Neural cell (in vitro differentiated cells): ENCODE results near the gene LRTM1. TPM values are rescaled to one million over a fixed set of nuclear protein-coding genes. Genes with fewer than 3 reads are reported as not detected.

Experiments used
- H2AFZ ChIP-seq: fragments of 200-600, 300-800 bp; sonication (generic), shearing (Covaris generic); 2 replicates; pipeline ENCODE4 v1.6.0; 2014; ENCODE audit warnings: low read depth, mild to moderate bottlenecking, antibody characterized with exemption, low read length, moderate library complexity
- H3F3A ChIP-seq: fragments of 200-600 bp; shearing (Covaris generic); 2 replicates; pipeline ENCODE4 v1.6.1; 2016; ENCODE audit warnings: mild to moderate bottlenecking, moderate library complexity, mixed read lengths, antibody characterized with exemption, low read length; ENCODE audit not compliant: insufficient read depth, poor library complexity, severe bottlenecking
- H3K27ac ChIP-seq: fragments of 200-600, 300-800 bp; sonication (generic), shearing (Covaris generic); 2 replicates; pipeline ENCODE4 v1.5.1; 2014; ENCODE audit warnings: mild to moderate bottlenecking, low read length, moderate library complexity
- H3K27me3 ChIP-seq: fragments of 300-800, 200-600 bp; sonication (generic), shearing (Covaris generic); 2 replicates; pipeline ENCODE4 v1.6.0; 2014; ENCODE audit warnings: mild to moderate bottlenecking, low read depth, low read length, moderate library complexity; ENCODE audit not compliant: insufficient read depth
- H3K36me3 ChIP-seq: fragments of 300-800, 200-600 bp; sonication (generic), shearing (Covaris generic); 2 replicates; pipeline ENCODE4 v1.5.1; 2014; ENCODE audit warnings: mild to moderate bottlenecking, antibody characterized with exemption, low read length, moderate library complexity; ENCODE audit not compliant: insufficient read depth
- H3K4me2 ChIP-seq: fragments of 300-800, 200-600 bp; sonication (generic), shearing (Covaris generic); 2 replicates; pipeline ENCODE4 v1.6.0; 2014; ENCODE audit warnings: mild to moderate bottlenecking, low read length
- H3K4me3 ChIP-seq: fragments of 300-800, 200-600 bp; sonication (generic), shearing (Covaris generic); 2 replicates; pipeline ENCODE4 v1.5.1; 2014; ENCODE audit warnings: mild to moderate bottlenecking, low read length, moderate library complexity
- H3K79me2 ChIP-seq: fragments of 200-600 bp; shearing (Covaris generic); replicated peaks from 2 replicates; pipeline ENCODE4 v1.6.0; 2014; ENCODE audit warnings: mild to moderate bottlenecking, low read length, moderate library complexity; ENCODE audit not compliant: insufficient read depth
- H3K9ac ChIP-seq: fragments of 300-800, 200-600 bp; sonication (generic), shearing (Covaris generic); 2 replicates; pipeline ENCODE4 v1.6.1; 2016; ENCODE audit warnings: mild to moderate bottlenecking, low read length, mixed read lengths
- H3K9me2 ChIP-seq: fragments of 200-600 bp; shearing (Covaris generic); 2 replicates; pipeline ENCODE4 v1.6.1; 2016; ENCODE audit warnings: mild to moderate bottlenecking, low read length, mixed read lengths; ENCODE audit not compliant: insufficient read depth
- H3K9me3 ChIP-seq: fragments of 200-600, 300-800 bp; sonication (generic), shearing (Covaris generic); 2 replicates; pipeline ENCODE4 v1.6.1; 2016; ENCODE audit warnings: mild to moderate bottlenecking, mixed run types, low read length, moderate library complexity, mixed read lengths
- H4K20me1 ChIP-seq: fragments of 200-600 bp; shearing (Covaris generic); 2 replicates; pipeline ENCODE4 v1.6.1; 2016; ENCODE audit warnings: mild to moderate bottlenecking, mixed run types; ENCODE audit not compliant: insufficient read depth
- CTCF ChIP-seq: fragments of 450-650 bp; IDR thresholded peaks from 2 replicates; pipeline ENCODE4 v1.5.1; 2014; ENCODE audit warnings: antibody characterized with exemption, mild to moderate bottlenecking, moderate library complexity; ENCODE audit not compliant: poor library complexity, severe bottlenecking
- EP300 ChIP-seq: fragments of 450-650 bp; conservative IDR thresholded peaks from 2 replicates; pipeline ENCODE4 v1.6.1; 2014; ENCODE audit warnings: antibody characterized with exemption, mild to moderate bottlenecking, moderate library complexity; ENCODE audit not compliant: poor library complexity, severe bottlenecking
- EZH2 ChIP-seq: fragments of 200-600, 300-800 bp; shearing (Covaris generic), sonication (generic); IDR thresholded peaks from 2 replicates; pipeline ENCODE4 v1.6.1; 2014; ENCODE audit warnings: antibody characterized with exemption, low read length, borderline replicate concordance, mild to moderate bottlenecking; ENCODE audit not compliant: insufficient read depth, poor library complexity, severe bottlenecking
- MXI1 ChIP-seq: fragments of 450-650 bp; conservative IDR thresholded peaks from 2 replicates; pipeline ENCODE4 v1.6.1; 2014; ENCODE audit warnings: antibody characterized with exemption, mild to moderate bottlenecking; ENCODE audit not compliant: poor library complexity, severe bottlenecking
- POLR2AphosphoS5 ChIP-seq: IDR thresholded peaks from 2 replicates; pipeline ENCODE4 v1.6.1; 2012
- RAD21 ChIP-seq: fragments of 450-650 bp; conservative IDR thresholded peaks from 2 replicates; pipeline ENCODE4 v1.6.1; 2014; ENCODE audit warnings: antibody characterized with exemption, mild to moderate bottlenecking, moderate library complexity
- SMC3 ChIP-seq: fragments of 450-650 bp; conservative IDR thresholded peaks from 2 replicates; pipeline ENCODE4 v1.6.1; 2014; ENCODE audit warnings: antibody characterized with exemption, mild to moderate bottlenecking, moderate library complexity; ENCODE audit not compliant: poor library complexity
- TAF1 ChIP-seq: IDR thresholded peaks from 2 replicates; pipeline ENCODE4 v1.6.1; 2012; ENCODE audit warnings: low read depth
- polyA plus RNA-seq: library from polyadenylated mRNA; depleted of rRNA; stranded (reverse); fragments of >200 nt; gene quantifications from 2 replicates; pipeline ENCODE4 v1.2.3, GENCODE V29; 2014
- TF ChIP-seq, protein P1 (sequence below): IDR thresholded peaks from 2 replicates; pipeline ENCODE4 v1.6.1; 2012; ENCODE audit warnings: borderline replicate concordance

LRTM1 gene
- polyA plus RNA-seq, 1 donor from 2014 or later = not detected

- no peak overlapping the region for H3K27ac ChIP-seq
- no peaks in the 10 kb centered on the region for H3K9me3 ChIP-seq
- H3K9ac ChIP-seq = no peak overlapping the region
- no peaks in the 10 kb centered on the region for H3K79me2 ChIP-seq
- H3F3A ChIP-seq = no peaks in the 10 kb centered on the region
- no peaks in the 10 kb centered on the region for H3K9me2 ChIP-seq
- H3K36me3 ChIP-seq = no peaks in the 10 kb centered on the region
- TF ChIP-seq CTCF = no peak
- no peak overlapping the region for H3K4me2 ChIP-seq
- H3K4me3 ChIP-seq = no peak overlapping the region
- no peak overlapping the region for H2AFZ ChIP-seq
- H3K27me3 ChIP-seq = no peaks in the 10 kb centered on the region
- no peaks in the 10 kb centered on the region for H4K20me1 ChIP-seq
Observed at GRCh38 chr3:54970895-54971294, 43.0 kb upstream of the LRTM1 start.

GRCh38 chr3:54969652-54970051, 41.8 kb upstream of the LRTM1 start:
- Histone ChIP-seq H3K9ac (no peak overlapping the region), H3F3A (no peaks in the 10 kb centered on the region), H3K4me2 (no peak overlapping the region), H3K4me3 (no peak overlapping the region), H3K27ac (no peak overlapping the region), H4K20me1 (no peaks in the 10 kb centered on the region), H3K27me3 (no peaks in the 10 kb centered on the region), H3K9me2 (no peaks in the 10 kb centered on the region), H3K79me2 (no peaks in the 10 kb centered on the region), H2AFZ (no peak overlapping the region), H3K36me3 (no peaks in the 10 kb centered on the region), H3K9me3 (no peaks in the 10 kb centered on the region)
- no peak for TF ChIP-seq POLR2AphosphoS5
- TF ChIP-seq EP300 = no peak
- TF ChIP-seq, protein P1, sequence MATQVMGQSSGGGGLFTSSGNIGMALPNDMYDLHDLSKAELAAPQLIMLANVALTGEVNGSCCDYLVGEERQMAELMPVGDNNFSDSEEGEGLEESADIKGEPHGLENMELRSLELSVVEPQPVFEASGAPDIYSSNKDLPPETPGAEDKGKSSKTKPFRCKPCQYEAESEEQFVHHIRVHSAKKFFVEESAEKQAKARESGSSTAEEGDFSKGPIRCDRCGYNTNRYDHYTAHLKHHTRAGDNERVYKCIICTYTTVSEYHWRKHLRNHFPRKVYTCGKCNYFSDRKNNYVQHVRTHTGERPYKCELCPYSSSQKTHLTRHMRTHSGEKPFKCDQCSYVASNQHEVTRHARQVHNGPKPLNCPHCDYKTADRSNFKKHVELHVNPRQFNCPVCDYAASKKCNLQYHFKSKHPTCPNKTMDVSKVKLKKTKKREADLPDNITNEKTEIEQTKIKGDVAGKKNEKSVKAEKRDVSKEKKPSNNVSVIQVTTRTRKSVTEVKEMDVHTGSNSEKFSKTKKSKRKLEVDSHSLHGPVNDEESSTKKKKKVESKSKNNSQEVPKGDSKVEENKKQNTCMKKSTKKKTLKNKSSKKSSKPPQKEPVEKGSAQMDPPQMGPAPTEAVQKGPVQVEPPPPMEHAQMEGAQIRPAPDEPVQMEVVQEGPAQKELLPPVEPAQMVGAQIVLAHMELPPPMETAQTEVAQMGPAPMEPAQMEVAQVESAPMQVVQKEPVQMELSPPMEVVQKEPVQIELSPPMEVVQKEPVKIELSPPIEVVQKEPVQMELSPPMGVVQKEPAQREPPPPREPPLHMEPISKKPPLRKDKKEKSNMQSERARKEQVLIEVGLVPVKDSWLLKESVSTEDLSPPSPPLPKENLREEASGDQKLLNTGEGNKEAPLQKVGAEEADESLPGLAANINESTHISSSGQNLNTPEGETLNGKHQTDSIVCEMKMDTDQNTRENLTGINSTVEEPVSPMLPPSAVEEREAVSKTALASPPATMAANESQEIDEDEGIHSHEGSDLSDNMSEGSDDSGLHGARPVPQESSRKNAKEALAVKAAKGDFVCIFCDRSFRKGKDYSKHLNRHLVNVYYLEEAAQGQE = no peak
- TF ChIP-seq SMC3 = no peak
- TF ChIP-seq TAF1 = no peak
- no peak for TF ChIP-seq EZH2
- TF ChIP-seq CTCF = no peak
- TF ChIP-seq RAD21 = no peak
- no peak for TF ChIP-seq MXI1
